Activated CD8-positive, alpha-beta memory T cell treated with anti-CD3 and anti-CD28 coated beads, Interleukin-2, amount 50 U/mL, for 24 hours (primary cell): ENCODE results near the gene ERG.

Experiments
- DNase-seq: peaks from one replicate; pipeline ENCODE4 v3.0.0-alpha.2; 2020; ENCODE audit errors: extremely low read depth

The ERG gene, protein sequence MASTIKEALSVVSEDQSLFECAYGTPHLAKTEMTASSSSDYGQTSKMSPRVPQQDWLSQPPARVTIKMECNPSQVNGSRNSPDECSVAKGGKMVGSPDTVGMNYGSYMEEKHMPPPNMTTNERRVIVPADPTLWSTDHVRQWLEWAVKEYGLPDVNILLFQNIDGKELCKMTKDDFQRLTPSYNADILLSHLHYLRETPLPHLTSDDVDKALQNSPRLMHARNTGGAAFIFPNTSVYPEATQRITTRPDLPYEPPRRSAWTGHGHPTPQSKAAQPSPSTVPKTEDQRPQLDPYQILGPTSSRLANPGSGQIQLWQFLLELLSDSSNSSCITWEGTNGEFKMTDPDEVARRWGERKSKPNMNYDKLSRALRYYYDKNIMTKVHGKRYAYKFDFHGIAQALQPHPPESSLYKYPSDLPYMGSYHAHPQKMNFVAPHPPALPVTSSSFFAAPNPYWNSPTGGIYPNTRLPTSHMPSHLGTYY

GRCh38 chr21:38498057-38498833 is at the start of gene ERG:
Gene ERG, minus strand, starts transcription at chr21:38498477. Its CDS starts 97 bp downstream, at chr21:38498380.
- DNase-seq, result no peak

DNA sequence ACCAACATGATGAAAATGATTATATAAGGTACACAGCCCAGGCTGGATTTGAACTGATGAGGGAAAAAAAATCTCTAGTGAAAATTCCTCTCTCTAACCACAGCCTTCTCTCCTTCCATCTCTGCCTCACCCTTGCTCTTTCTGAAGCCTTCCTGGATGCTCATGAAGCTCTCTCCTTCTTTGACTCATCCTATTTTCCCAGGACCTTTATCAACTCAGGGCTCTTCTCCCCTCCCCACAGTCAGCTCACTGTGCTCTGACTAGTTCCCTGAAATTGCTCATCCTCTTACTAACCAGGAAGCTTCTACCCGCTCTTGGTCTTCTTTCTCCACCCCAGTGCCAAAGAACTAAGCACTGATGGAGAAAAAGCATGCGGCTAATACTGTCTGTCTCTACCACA is 46.4 kb upstream of the ERG start:
- no peak for DNase-seq

DNA sequence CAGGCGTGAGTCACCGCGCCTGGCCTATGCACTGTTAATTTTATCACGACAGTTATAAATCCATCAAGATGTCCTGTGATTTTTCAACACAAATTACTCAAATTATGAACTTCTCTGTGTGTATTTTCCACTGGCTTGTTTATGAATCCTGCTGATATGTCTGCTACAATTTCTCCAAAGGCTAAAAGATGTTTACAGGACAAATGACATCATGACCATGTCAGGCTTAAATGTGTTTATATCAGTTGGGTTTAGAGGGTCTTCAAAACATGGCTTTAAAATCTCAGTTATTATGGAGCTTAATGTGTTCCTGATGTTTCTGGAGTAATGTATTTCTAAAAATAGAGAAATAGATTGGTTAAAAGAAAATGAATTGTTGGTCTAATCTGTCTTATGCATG is 44.0 kb upstream of the ERG start:
- no peak for DNase-seq

- no peak for DNase-seq
Measured at GRCh38 chr21:38538353-38538752, 40.1 kb upstream of the ERG start.

DNA sequence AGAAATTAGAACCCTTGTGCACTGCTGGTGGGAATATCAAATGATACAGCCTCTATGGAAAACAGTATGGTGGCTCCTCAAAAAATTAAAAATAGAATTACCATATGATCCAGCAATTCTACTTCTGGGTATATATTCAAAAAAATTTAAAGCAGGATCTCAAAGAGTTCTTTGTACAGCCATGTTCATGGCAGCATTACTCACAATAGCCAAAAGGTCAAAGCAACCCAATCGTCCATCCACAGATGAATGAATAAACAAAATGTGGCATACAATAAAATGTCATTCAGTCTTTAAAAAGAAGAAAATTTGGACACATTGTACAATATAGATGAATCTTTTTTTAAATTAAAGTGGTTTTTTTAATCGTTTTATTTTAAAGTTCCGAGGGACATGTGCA is 36.3 kb upstream of the ERG start:
- no peak for DNase-seq

- no peak for DNase-seq
Measured at GRCh38 chr21:38533887-38534286, 35.6 kb upstream of the ERG start.

- DNase-seq, result no peak
Measured at GRCh38 chr21:38531591-38531990, 33.3 kb upstream of the ERG start.

DNA sequence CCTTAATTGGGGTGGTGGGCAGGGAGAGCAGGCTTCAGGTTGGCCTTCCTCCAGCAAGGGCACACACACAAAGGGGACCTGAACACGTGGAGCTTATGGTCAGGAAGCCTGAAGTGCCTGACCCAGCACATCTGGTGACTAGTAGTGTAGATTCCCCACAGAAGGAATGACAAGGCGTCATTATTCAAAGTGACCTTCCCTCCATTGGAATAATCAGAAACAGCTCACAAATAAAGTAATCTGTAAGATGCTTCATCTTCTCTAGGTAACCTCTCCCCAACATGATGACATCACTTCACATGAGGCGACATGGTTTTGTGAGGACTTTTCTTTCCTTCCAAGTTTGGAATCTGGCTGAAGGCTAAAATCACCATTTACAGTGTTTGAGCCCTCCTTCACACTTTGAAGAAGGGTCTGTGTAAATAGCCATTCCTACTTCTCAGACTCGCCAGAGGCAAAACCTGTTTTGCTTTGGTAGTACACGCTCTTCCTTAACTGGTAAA is 32.8 kb upstream of the ERG start:
- DNase-seq, result no peak

GRCh38 chr21:38527737-38528136 is 29.5 kb upstream of the ERG start:
- no peak for DNase-seq

DNA sequence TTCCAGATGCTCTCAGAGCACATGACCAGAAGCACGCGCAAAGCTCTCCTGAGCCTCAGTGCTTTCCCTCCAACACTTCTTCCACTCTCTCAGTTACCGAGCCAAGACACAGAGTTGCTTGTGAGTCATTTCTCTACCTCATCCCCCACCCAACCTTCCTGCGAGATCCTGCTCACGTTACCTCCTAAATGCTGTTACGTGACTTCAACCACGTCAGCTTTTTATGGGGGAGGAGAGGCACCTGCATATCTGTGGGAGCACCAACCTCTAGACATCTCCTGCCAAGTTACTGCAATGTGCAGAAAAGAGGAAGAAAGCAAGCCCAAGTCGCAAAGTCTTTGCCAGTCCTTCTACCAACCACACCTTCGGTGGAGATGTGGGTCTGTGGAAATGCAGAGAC is 27.2 kb upstream of the ERG start:
- no peak for DNase-seq

DNA sequence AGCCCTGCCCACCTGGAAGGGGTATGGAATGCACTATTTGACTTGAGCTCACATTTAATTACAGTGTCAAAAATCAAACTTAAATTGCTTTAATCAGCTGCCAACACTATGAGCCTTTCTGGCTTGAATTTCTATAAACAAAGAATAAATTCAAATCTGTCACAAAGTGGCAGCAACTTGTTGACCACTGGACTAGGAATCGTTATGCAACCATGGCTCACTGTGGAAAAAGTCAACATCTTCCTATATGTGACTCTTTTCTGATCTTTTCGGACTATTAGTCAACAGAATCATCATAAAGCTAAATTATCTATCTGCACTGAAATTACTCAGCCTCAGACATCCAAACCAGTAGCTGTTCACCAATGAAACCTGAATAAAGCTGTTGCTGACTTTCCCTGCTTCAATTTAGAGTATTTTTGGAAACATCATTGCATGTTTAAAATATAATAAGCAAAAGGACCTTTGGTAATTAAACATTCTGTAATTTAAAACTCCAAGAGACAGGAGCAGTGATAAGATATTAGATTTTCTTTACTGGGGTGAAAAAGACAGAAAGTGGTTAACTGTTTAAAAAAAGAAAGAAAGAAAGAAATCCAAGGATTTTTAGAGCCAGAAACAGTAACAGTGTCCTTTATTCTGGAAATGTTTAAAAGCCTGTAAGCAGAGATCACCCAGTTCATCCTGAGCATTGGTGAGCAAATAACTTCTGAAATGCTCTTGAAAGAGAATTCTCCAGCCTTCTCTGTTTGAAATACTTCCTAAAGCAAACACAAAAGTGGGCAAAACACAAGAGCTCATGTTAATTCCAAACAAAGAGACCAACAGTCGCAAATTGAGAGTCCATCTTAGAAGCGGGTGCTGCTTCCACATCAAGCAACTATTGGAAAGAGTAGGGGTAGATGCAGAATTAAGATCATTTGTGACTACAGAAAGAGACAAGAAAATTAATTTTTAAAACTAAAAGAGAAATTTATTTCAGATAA is 26.2 kb upstream of the ERG start:
- DNase-seq, result no peak

- no peak for DNase-seq
Measured at GRCh38 chr21:38520511-38520910, 22.2 kb upstream of the ERG start.

DNA sequence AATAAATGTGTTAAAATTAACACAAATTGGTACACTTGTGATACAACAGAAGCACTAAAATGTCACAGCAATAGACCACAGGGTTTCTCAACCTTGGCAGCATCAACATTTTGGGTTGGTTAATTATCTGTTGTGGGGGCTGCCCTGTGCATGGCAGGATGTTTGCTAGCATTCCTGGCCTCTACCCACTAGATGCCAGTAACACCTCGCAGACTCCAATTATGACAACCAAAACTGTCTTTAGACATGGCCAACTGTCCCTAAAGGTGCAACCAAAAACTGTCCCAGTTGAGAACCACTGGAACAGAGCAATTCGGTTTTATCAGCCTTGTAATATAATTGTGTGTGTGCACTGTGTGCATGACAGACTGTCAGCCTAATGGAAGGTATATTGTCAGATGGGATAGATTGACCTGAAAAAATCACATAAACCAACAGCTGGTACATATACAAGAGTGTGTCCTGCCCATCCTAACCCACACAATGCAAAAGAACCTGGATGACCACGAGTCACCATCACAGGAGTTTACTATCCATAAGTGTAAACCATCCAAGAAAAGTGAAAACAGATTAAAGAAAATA is 13.5 kb upstream of the ERG start:
- DNase-seq, result no peak

DNA sequence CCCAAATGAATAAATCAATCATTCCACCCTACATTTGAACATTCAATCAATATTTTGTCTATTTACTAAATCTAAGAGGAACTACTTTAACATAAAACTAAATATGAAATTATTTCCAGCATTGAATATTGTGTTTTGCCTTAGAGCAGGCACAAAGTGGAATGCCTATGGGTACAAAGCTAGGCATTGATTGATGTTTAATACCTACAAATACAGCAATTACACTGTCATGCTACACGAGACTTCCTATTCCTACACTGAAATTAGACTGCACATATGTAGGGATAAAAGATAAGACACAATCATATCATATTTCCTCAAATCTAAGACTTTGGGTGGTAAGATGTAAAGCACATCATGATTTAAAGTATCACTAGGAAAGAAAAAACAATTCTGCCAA is 12.9 kb upstream of the ERG start:
- DNase-seq, result no peak

- DNase-seq, result no peak
Measured at GRCh38 chr21:38507374-38507942, 9.2 kb upstream of the ERG start.

- DNase-seq, result no peak
Measured at GRCh38 chr21:38506661-38507281, 8.5 kb upstream of the ERG start.

GRCh38 chr21:38505654-38506523 is 7.6 kb upstream of the ERG start:
- DNase-seq, result no peak

DNA sequence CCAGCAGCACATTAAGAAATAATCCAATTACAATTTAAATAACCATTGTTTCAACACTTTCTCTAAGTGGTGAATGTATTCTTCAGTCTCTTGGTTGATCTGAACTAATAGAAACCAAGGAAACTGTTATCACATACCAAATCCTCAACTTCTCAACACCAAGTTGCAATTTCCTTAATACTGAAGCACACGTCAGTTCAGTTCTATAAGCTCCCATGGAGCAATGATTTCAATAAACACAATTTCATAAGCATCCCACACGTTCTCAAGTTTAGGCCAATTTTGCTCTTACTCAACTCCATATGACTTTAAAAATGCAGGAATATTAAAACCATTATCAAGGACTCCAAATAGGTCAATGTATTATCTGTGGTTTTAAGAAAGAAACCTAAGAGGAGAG is 5.8 kb upstream of the ERG start:
- DNase-seq, result no peak

GRCh38 chr21:38503583-38503982 is 5.3 kb upstream of the ERG start:
- DNase-seq, result no peak
